HepG2 (cell line): Measurements from ENCODE around the gene SLC24A4. TPM values are rescaled to one million over a fixed set of nuclear protein-coding genes. Genes with fewer than 3 reads are reported as not detected.

Experiments
- ATAC-seq: fragments of 200-7000 bp; cut with Tn5 transposase; 3 replicates; pipeline ENCODE4 v1.9.1; 2020; ENCODE audit warnings: mild to moderate bottlenecking, moderate library complexity
- BruUV-seq: library from RNA; stranded (reverse); fragments of 400-500 nt; replicated peaks from 2 replicates; lab custom pipeline; 2021; lab: Mats Ljungman, UMichigan
- CTCF ChIA-PET: fragments of 300-600 bp; formaldehyde crosslinking; extraction: SDS; loops from one replicate; lab custom pipeline; 2021; ENCODE audit warnings: low total read pairs, inconsistent platforms, low intra/inter-chr PET ratio; lab: Yijun Ruan, JAX
- POLR2A ChIA-PET: fragments of 350-600 bp; sonication (Branson Sonifier 250); formaldehyde crosslinking; loops from one replicate; lab custom pipeline; 2020; ENCODE audit warnings: antibody characterized with exemption, inconsistent platforms; lab: Yijun Ruan, JAX
- DNase-seq: peaks from one replicate; pipeline ENCODE4 v3.0.0-alpha.2; 2015; ENCODE audit warnings: low spot score
- FAIRE-seq: peaks from 3 replicates; lab custom pipeline; 2011; peaks lifted over from hg19 to GRCh38; lab: Jason Lieb, UNC
- H2AFZ ChIP-seq: one replicate; pipeline ENCODE4 v1.6.1; 2011; ENCODE audit warnings: low read length, inconsistent platforms
- H3K27ac ChIP-seq: fragments of 300-600 bp; 3 replicates; pipeline ENCODE4 v1.8.0; 2011; ENCODE audit warnings: mixed run types, mild to moderate bottlenecking, mixed read lengths, low read length, inconsistent platforms; ENCODE audit not compliant: insufficient read depth; ENCODE audit errors: extremely low read length
- H3K27me3 ChIP-seq, 2 experiments: fragments of 200-600 bp in 1 of 2; 2 replicates in 1 of 2; 3 replicates in 1 of 2; pipeline versions ENCODE4 v1.6.0 to v1.8.0; 2011; ENCODE audit warnings: low read length in 2 of 2, mild to moderate bottlenecking in 2 of 2, moderate library complexity in 2 of 2, inconsistent platforms in 1 of 2; ENCODE audit not compliant: insufficient read depth in 2 of 2, control insufficient read depth in 1 of 2
- H3K36me3 ChIP-seq, 2 experiments: fragments of 200-600 bp in 1 of 2; replicated peaks in 1 of 2; 2 replicates in 1 of 2; 3 replicates in 1 of 2; pipeline versions ENCODE4 v1.5.1 to v1.8.0; 2011; ENCODE audit warnings: low read length in 2 of 2, inconsistent platforms in 1 of 2; ENCODE audit not compliant: insufficient read depth in 2 of 2, control insufficient read depth in 1 of 2
- H3K4me1 ChIP-seq: 2 replicates; pipeline ENCODE4 v1.5.1; 2012; ENCODE audit warnings: low read length, inconsistent platforms; ENCODE audit not compliant: insufficient read depth
- H3K4me2 ChIP-seq: 2 replicates; pipeline ENCODE4 v1.6.0; 2011; ENCODE audit warnings: low read depth, low read length, inconsistent platforms
- H3K4me3 ChIP-seq, 3 experiments: fragments of 200-600 bp in 1 of 3; sonication (generic), shearing (Covaris generic) in 1 of 3; replicated peaks in 1 of 3; 2 replicates each; pipeline ENCODE4 v1.5.1; 2011 to 2016; ENCODE audit warnings: low read length in 3 of 3, inconsistent platforms in 2 of 3, low read depth in 2 of 3, mild to moderate bottlenecking in 2 of 3, control low read depth in 1 of 3, mixed read lengths in 1 of 3; ENCODE audit not compliant: insufficient read depth in 1 of 3
- H3K79me2 ChIP-seq: one replicate; pipeline ENCODE4 v1.6.1; 2011; ENCODE audit warnings: low read length, inconsistent platforms; ENCODE audit not compliant: insufficient read depth
- H3K9ac ChIP-seq: 2 replicates; pipeline ENCODE4 v1.6.0; 2011; ENCODE audit warnings: mild to moderate bottlenecking, low read depth, low read length, inconsistent platforms; ENCODE audit not compliant: insufficient read depth
- H3K9me3 ChIP-seq: 2 replicates; pipeline ENCODE4 v1.5.1; 2012; ENCODE audit warnings: mild to moderate bottlenecking, low read length
- H4K20me1 ChIP-seq: 2 replicates; pipeline ENCODE4 v1.6.0; 2011; ENCODE audit warnings: inconsistent platforms, mild to moderate bottlenecking, low read length, moderate library complexity; ENCODE audit not compliant: insufficient read depth
- CBX2 ChIP-seq, 2 experiments: fragments of 200-600 bp in 1 of 2; sonication (generic); formaldehyde crosslinking in 1 of 2; IDR thresholded peaks; 2 replicates each; pipeline versions ENCODE4 v1.7.0 to v1.8.1; 2018 to 2022; ENCODE audit warnings: low read depth in 2 of 2, low read length in 1 of 2, mild to moderate bottlenecking in 1 of 2, missing genetic modification reagents in 1 of 2
- KLF13 ChIP-seq: sonication (generic); formaldehyde crosslinking; IDR thresholded peaks from 2 replicates; pipeline ENCODE4 v1.4.0; 2020; ENCODE audit warnings: mild to moderate bottlenecking, missing genetic modification reagents
- ONECUT2 ChIP-seq: sonication (generic); formaldehyde crosslinking; IDR thresholded peaks from 2 replicates; pipeline ENCODE4 v1.4.0; 2020; ENCODE audit warnings: missing genetic modification reagents
- RFX5 ChIP-seq: IDR thresholded peaks from 2 replicates; pipeline ENCODE4 v1.6.1; 2011; ENCODE audit warnings: low read depth, low read length, improper control_type of control experiment
- SMAD1 ChIP-seq: sonication (generic); formaldehyde crosslinking; IDR thresholded peaks from 2 replicates; pipeline ENCODE4 v1.4.0; 2020; ENCODE audit warnings: missing genetic modification reagents, low read depth, mild to moderate bottlenecking, borderline replicate concordance
- TARDBP ChIP-seq: sonication (generic); formaldehyde crosslinking; IDR thresholded peaks from 2 replicates; pipeline ENCODE4 v1.8.0; 2022; ENCODE audit warnings: mild to moderate bottlenecking, missing genetic modification reagents
- XRCC5 ChIP-seq: fragments of 200-400 bp; formaldehyde crosslinking; optimal IDR thresholded peaks from 2 replicates; pipeline ENCODE3; 2017; ENCODE audit warnings: mild to moderate bottlenecking, low read length
- ZNF121 ChIP-seq: sonication (generic); formaldehyde crosslinking; IDR thresholded peaks from 2 replicates; pipeline ENCODE4 v1.5.0; 2020; ENCODE audit warnings: mild to moderate bottlenecking, missing genetic modification reagents
- ZNF652 ChIP-seq: IDR thresholded peaks from 2 replicates; pipeline ENCODE4 v1.6.1; 2016; ENCODE audit warnings: low read depth, borderline replicate concordance
- WGBS: methylation state at CpG from one replicate; pipeline ENCODE4 v1.1.6; 2017; ENCODE audit warnings: low lambda C conversion rate; 5-methylcytosine and 5-hydroxymethylcytosine counted together
- in situ Hi-C: cut with HindIII; loops from 2 replicates; pipeline ENCODE4 v1.10.0; 2017; ENCODE audit warnings: low pct_unique_long_range_greater_than_20kb; ENCODE audit not compliant: extremely low pct_ligation_motif_present
- intact Hi-C: fragments of 100-400 bp; cut with micrococcal nuclease; formaldehyde crosslinking; loops from one replicate; pipeline ENCODE4 v1.10.0; 2022; ENCODE audit not compliant: unreplicated experiment
- polyA plus RNA-seq, 8 experiments: library from polyadenylated mRNA; depleted of rRNA in 3 of 8; stranded (reverse) in 7 of 8; unstranded in 1 of 8; fragments of >200 nt; fragmentation: Illumina TruSeq in 4 of 8; extraction: Trizol in 4 of 8; gene quantifications; 2 replicates each; pipeline versions ENCODE4 v1.2.1 to v1.2.3, GENCODE V29; 2011 to 2016; ENCODE audit warnings: low read depth in 4 of 8, missing spikeins in 1 of 8, mixed read lengths in 1 of 8; ENCODE audit not compliant: insufficient read depth in 1 of 8
- total RNA-seq, 5 experiments: library from RNA; depleted of rRNA; stranded (reverse); fragments of >200 nt; fragmentation: Illumina TruSeq; extraction: Trizol; gene quantifications; 2 replicates each; pipeline ENCODE4 v1.2.3, GENCODE V29; 2016; ENCODE audit warnings: low read depth in 1 of 5
- TF ChIP-seq, protein P1 (sequence below): sonication (generic); formaldehyde crosslinking; IDR thresholded peaks from 2 replicates; pipeline ENCODE4 v1.4.0; 2020; ENCODE audit warnings: missing genetic modification reagents
- TF ChIP-seq, protein P2 (sequence below): sonication (generic); formaldehyde crosslinking; conservative IDR thresholded peaks from 2 replicates; pipeline ENCODE4 v1.4.0; 2020; ENCODE audit warnings: missing genetic modification reagents

SLC24A4 gene
- total and polyA plus RNA-seq, 2 of the 13 experiments (the other 11 are each of a cell fraction or from before 2014, with no cell fraction given), result not detected

DNA sequence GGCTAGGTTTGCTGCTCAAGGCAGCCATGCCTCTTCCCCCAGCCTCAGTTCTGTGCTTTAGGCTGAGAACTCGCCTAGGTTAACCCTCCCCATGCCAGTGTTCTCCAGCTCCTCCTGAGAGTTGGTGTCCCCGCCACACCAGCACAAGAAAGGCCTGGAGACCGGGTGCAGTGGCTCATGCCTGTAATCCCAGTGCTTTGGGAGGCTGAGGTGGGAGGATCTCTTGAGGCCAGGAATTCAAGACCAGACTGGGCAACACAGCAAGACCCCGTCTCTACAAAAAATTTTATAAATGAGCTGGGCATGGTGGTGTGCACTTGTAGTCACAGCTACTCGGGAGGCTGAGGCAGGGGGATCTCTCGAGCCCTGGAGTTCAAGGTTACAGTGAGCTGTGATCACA, 200.8 kb downstream of the SLC24A4 start:
- ChIA-PET CTCF (no interaction called here), POLR2A (no interaction called here)
- no peaks in the 10 kb centered on the region for H3K4me1 ChIP-seq
- no peak overlapping the region for H3K4me3 ChIP-seq
- H3K27ac ChIP-seq, result no peak overlapping the region
- no TSS peak for BruUV-seq
- FAIRE-seq, result no peak
- DNase-seq, result no peak
- TF ChIP-seq CBX2 (IDR thresholded peaks at IDR 0.05; ENCODE audit: low read depth, low read length), result no peak
- TF ChIP-seq CBX2 (CRISPR knock-in tag; IDR thresholded peaks at IDR 0.05; ENCODE audit: low read depth), result no peak
- peak; percentile 90 for TF ChIP-seq ZNF121 (CRISPR knock-in tag)
- peak; percentile 14; the same call in 1 of the 2 replicates for TF ChIP-seq ZNF652 (CRISPR knock-in tag)
- H3K9me3 ChIP-seq, result no peaks in the 10 kb centered on the region
- H3K36me3 ChIP-seq, result no peaks in the 10 kb centered on the region; a peak in 2 of 5 replicates
- H3K27me3 ChIP-seq, result no peaks in the 10 kb centered on the region
- WGBS, result 88% methylated on average over 4 of the region's 6 CpGs
- H3K4me2 ChIP-seq, result no peak overlapping the region
- ATAC-seq, result no peak
- intact Hi-C loops, result no loop called here
- no peak overlapping the region for H3K9ac ChIP-seq
- peaks cover 12% of the 10 kb centered on the region for H3K79me2 ChIP-seq
- no peak overlapping the region for H2AFZ ChIP-seq
- in situ Hi-C loops, result no loop called here
- no peaks in the 10 kb centered on the region for H4K20me1 ChIP-seq

GRCh38 chr14:92524602-92525185, 201.7 kb downstream of the SLC24A4 start:
- POLR2A ChIA-PET, result no interaction called here
- TF ChIP-seq KLF13 (CRISPR knock-in tag) (no peak), XRCC5 (no peak), ONECUT2 (CRISPR knock-in tag) (no peak), TARDBP (CRISPR knock-in tag) (no peak), SMAD1 (CRISPR knock-in tag) (no peak), RFX5 (no peak)
- TF ChIP-seq, protein P1, sequence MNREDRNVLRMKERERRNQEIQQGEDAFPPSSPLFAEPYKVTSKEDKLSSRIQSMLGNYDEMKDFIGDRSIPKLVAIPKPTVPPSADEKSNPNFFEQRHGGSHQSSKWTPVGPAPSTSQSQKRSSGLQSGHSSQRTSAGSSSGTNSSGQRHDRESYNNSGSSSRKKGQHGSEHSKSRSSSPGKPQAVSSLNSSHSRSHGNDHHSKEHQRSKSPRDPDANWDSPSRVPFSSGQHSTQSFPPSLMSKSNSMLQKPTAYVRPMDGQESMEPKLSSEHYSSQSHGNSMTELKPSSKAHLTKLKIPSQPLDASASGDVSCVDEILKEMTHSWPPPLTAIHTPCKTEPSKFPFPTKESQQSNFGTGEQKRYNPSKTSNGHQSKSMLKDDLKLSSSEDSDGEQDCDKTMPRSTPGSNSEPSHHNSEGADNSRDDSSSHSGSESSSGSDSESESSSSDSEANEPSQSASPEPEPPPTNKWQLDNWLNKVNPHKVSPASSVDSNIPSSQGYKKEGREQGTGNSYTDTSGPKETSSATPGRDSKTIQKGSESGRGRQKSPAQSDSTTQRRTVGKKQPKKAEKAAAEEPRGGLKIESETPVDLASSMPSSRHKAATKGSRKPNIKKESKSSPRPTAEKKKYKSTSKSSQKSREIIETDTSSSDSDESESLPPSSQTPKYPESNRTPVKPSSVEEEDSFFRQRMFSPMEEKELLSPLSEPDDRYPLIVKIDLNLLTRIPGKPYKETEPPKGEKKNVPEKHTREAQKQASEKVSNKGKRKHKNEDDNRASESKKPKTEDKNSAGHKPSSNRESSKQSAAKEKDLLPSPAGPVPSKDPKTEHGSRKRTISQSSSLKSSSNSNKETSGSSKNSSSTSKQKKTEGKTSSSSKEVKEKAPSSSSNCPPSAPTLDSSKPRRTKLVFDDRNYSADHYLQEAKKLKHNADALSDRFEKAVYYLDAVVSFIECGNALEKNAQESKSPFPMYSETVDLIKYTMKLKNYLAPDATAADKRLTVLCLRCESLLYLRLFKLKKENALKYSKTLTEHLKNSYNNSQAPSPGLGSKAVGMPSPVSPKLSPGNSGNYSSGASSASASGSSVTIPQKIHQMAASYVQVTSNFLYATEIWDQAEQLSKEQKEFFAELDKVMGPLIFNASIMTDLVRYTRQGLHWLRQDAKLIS, result no peak
- TF ChIP-seq, protein P2, sequence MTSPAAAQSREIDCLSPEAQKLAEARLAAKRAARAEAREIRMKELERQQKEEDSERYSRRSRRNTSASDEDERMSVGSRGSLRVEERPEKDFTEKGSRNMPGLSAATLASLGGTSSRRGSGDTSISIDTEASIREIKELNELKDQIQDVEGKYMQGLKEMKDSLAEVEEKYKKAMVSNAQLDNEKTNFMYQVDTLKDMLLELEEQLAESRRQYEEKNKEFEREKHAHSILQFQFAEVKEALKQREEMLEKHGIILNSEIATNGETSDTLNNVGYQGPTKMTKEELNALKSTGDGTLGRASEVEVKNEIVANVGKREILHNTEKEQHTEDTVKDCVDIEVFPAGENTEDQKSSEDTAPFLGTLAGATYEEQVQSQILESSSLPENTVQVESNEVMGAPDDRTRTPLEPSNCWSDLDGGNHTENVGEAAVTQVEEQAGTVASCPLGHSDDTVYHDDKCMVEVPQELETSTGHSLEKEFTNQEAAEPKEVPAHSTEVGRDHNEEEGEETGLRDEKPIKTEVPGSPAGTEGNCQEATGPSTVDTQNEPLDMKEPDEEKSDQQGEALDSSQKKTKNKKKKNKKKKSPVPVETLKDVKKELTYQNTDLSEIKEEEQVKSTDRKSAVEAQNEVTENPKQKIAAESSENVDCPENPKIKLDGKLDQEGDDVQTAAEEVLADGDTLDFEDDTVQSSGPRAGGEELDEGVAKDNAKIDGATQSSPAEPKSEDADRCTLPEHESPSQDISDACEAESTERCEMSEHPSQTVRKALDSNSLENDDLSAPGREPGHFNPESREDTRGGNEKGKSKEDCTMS (CRISPR knock-in tag), result no peak

More at GRCh38 chr14:92524602-92525185, 201.7 kb downstream of the SLC24A4 start:
- ATAC-seq, result no peak; the same call in 1 of the 3 replicates
- DNase-seq, result no peak
- no peaks in the 10 kb centered on the region for H3K27me3 ChIP-seq
- no peaks in the 10 kb centered on the region; a peak in 2 of 5 replicates for H3K36me3 ChIP-seq
- H3K4me3 ChIP-seq, result no peak overlapping the region
- H3K9ac ChIP-seq, result no peak overlapping the region
- WGBS, result 89% methylated on average over 7 of the region's 10 CpGs
- H3K4me1 ChIP-seq, result no peaks in the 10 kb centered on the region
- BruUV-seq, result no TSS peak
- in situ Hi-C loops (no loop called here), intact Hi-C loops (no loop called here)
- H3K4me2 ChIP-seq, result no peak overlapping the region
- no peak overlapping the region for H2AFZ ChIP-seq
- FAIRE-seq, result no peak
- peaks cover 12% of the 10 kb centered on the region for H3K79me2 ChIP-seq
- no peaks in the 10 kb centered on the region for H4K20me1 ChIP-seq
- no peak overlapping the region for H3K27ac ChIP-seq
- CTCF ChIA-PET, result no interaction called here
- no peaks in the 10 kb centered on the region for H3K9me3 ChIP-seq
